Measurements from ENCODE around the gene KRTAP12-1.

The KRTAP12-1 gene

GRCh38 chr21:44711327-44712202 lies 29.6 kb upstream of the KRTAP12-1 start, which contains the start of gene TSPEAR:
TSS of gene TSPEAR (minus strand) at chr21:44711572. CDS start at chr21:44711514, 58 bp downstream.
- peak; percentile 42 for DNase-seq (ENCODE audit: low spot score)

GRCh38 chr21:44710756-44711326 lies 28.9 kb upstream of the KRTAP12-1 start:
- DNase-seq (ENCODE audit: low spot score): peak; percentile 48

DNA sequence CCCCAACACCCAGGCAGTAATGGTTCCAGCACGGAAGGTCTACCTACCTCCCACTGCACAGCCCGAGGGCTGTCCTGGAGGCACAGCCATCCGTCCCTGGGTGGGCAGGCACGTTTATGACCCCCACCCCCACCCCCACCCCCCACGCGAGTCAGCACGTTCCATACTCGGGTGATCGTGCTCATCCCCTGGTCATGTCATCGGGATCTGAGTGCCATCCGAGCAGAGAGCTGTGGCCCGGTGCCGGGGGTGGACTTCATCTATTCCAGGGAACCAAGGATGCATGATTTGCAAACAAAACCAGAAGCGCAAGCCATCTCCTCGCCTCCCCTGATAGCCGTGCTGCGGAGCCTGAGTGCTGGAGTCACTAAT lies 28.3 kb upstream of the KRTAP12-1 start:
- peak; percentile 58 for DNase-seq (ENCODE audit: low spot score)

DNA sequence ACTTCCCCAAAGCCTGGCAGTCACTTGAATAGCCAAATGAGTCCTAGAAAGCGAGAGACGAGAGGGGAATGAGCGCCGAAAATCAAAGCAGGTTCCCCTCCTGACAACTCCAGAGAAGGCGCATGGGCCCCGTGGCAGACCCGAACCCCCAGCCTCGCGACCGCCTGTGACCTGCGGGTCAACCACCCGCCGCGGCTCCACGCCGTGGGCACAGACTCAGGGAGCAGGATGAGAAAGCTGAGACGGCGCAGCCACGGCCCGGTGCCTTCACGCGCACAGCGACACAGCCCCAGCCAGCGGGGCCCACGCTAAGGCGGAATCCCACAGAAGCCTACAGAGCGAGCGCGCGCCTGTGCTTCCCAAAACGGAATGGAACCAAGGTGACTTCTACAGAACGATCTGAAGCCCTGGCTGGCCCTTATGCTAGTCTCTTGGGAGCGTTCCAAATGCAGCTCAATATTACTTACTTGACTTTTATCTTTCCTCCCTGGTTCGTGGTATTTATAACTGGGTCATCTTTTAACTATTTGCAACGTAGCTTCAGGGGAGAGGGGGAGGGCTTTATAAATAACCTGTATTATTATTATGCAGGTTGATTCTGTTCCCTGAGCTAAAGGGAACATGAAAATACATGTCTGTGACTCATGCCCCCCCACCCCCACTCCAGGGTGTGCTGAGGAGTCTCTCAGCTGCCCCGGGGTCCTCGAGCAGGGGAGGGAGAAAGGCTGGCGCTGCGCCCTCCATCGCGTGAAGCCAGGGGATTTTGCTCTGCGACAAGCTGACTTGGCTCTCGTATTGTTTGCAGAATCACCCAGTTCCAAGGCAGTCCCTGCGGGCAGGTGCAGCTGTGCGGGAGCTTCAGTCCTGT lies 27.7 kb upstream of the KRTAP12-1 start:
- peak; percentile 60 for DNase-seq (ENCODE audit: low spot score)

GRCh38 chr21:44708866-44709425 lies 27.0 kb upstream of the KRTAP12-1 start:
- no peak for DNase-seq (ENCODE audit: low spot score)

GRCh38 chr21:44708213-44708865 lies 26.4 kb upstream of the KRTAP12-1 start:
- peak; percentile 53 for DNase-seq (ENCODE audit: low spot score)

GRCh38 chr21:44706706-44707581 lies 25.0 kb upstream of the KRTAP12-1 start:
- DNase-seq (ENCODE audit: low spot score): peak; percentile 50

DNA sequence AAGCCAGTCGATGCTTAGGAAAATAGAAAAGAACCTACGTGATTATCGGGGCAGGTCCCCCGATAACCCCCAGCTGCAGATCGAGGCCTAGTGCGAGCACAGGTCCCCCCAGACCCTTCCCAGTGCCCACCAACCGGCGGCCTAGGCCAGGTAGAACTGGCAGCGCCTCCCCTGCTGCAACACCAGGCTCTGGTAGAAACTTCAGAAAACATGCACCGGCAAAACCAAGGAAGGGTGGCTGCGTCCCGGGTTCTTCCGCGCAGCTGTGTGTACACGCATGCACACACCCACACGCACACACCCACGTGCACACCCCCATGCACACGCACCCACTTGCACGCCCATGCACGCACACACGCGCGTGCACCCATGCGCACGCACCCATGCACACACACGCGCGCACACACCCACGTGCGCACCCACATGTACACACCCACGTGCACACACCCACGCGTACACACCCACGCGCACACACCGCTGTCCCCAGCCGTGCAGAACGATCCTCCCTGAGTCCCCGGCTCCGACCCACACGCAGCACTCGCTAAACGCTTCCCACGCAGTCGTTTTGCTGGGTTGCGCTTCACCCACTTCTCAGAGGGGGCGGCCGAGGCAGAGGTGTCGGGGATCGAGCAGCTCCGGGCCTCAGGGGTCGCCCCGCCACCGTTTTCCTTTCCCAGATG lies 24.2 kb upstream of the KRTAP12-1 start:
- peak; percentile 38 for DNase-seq (ENCODE audit: low spot score)

DNA sequence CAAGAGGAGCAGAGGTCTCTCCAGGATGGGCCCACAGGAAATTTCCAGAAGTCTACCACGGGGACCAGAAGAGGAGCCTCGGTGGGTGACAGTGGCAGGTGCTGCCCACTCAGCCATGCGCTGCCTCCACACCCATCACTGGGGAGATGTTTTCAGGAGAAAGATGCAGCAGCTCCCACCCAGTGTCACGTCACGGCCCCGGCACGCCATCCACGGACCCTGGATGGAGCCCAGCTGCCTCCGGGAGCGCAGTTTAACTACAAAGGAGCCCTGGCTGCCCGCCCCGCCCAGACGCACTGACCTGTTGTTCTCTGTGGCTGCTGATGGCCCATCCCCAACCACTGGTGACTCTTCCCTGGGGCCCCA lies 22.7 kb upstream of the KRTAP12-1 start:
- DNase-seq (ENCODE audit: low spot score): peak; percentile 62

GRCh38 chr21:44703731-44704635 lies 22.0 kb upstream of the KRTAP12-1 start:
- peak; percentile 63 for DNase-seq (ENCODE audit: low spot score)

GRCh38 chr21:44702973-44703730 lies 21.2 kb upstream of the KRTAP12-1 start:
- DNase-seq (ENCODE audit: low spot score): peak; percentile 63

- no peak for DNase-seq (ENCODE audit: low spot score)
Observed at GRCh38 chr21:44702111-44702972, 20.4 kb upstream of the KRTAP12-1 start.

DNA sequence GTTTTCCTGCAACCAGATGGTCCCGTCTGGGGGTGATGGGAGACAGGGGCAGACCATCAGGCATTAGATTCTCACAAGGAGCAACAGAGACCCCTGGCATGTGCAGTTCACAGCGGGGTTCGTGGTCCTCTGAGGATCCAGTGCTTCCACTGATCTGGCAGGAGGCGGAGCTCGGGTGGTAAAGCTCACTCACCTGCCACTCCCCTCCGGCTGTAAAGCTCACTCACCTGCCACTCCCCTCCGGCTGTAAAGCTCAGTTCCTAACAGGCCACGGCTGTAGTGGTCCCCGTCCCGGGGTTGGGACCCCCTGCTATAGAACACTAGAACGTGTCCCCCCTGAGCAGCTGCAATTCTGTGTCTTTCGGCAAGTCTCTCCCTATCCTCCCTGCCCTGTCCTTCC lies 19.6 kb upstream of the KRTAP12-1 start:
- no peak for DNase-seq (ENCODE audit: low spot score)

DNA sequence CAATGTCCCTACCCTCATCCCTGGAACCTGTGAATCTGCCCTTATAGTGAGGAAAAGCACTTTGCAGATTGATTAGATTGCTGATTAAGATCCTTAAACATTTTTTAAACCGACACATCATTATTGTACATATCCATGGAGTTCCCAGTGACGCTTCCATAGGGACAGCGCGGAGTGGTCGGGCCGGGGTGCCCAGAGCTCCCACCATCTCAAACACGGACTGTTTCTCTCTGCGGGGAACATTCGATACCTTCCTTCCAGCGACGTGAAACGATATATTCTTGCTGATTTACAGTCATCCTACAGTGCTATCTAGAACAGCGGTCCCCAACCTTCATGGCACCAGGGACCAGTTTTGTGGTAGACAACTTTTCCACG lies 19.0 kb upstream of the KRTAP12-1 start:
- DNase-seq (ENCODE audit: low spot score): no peak

DNA sequence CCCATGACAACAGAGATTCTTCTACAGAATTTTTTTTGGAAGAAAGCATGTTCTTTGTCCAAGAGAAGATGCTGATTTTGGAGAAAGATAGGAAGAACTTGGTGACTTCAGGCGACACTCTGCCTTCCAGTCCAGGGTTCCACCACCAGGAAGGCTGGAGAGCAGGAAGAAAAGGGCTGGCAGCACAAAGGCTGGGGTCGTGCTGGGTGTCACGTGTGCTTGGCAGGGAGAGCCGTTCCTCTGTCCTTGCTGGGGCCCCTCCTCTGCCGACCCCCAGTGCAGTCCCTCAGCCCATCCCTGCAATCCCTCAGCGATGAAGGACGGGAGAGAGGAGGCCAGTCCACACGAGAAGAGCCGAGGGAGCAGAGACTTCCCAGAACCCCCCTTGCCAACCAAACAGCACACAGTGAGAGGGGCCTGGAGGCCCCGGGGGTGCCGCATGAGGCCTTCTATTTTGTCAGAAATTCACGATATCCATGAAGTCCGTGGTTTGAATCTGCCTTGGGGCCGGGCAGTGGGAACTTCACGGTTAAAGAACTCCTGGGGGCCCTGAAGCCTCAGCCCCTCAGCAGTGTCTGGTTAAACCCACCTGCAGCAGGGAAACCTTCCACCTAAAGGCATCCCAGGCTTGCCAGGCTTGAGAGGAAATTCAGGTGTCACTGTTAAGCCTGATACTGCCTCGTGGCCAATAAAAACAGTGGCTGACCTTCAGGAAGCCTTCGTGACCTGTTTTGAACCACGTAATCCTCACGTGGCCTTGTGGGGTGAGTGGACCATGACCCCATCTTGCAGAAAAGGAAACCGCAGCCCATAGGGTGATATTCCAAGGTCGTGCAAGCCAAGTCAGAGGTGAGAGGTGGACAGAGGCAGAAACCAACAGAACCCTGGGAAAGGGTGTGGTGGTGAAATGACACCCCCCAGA lies 18.4 kb upstream of the KRTAP12-1 start:
- no peak for DNase-seq (ENCODE audit: low spot score)

DNA sequence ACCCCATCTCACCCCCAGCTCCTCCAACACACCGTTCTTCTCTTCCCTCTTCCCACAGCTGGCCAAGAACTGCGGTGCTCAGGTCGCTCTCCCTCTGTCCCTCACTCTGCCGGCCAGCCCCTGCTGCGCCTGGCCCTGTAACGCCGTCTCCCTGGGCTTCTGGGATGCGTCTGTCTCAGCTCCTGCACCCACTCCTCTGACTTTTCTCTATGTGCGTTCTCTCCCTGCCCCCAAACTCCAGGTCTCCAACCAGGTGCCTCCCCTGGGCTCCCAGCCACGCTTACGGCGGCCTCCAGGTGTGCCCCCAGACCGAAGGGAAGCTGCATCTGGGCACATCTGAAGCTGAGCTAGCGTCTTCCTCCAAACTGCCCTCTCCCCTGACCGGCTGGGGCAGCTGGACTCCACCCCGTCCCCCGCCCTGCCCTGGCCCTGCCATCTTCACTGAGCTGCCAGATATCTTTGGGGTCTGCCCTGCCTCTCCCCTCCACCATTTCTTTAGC lies 17.6 kb upstream of the KRTAP12-1 start:
- no peak for DNase-seq (ENCODE audit: low spot score)
